ENCODE data around the gene LRRC59. TPM values are rescaled to one million over a fixed set of nuclear protein-coding genes. Genes with fewer than 3 reads are reported as not detected.
A peak's percentile ranks its signal among the peaks of the same experiment; 100 is the strongest.
"Not testable (repeated sequence)": the region's sequence is repeated elsewhere in the genome, so short reads cannot be mapped to it uniquely, and the experiment has no call there.

Gene LRRC59
- total and polyA plus RNA-seq, 2 experiments from 2014 or later = 105 to 121 TPM

DNA sequence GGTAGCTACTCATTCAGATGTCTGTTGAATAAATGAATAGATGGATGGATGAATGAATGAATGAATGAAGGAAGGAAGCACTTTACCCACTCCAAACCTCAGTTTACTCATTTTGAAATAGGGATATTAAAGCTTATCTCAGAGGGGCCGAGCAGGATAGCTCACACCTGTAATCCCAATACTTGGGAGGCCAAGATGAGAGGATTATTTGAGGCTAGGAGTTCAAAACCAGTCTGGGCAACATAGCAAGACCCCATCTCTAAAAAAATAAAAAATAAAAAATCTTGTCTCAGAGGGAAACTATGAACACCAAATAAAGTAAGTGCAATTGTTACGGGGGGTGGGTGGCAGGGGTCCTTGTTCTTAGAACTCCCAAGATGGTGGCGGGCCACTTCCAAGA lies 1.3 kb upstream of the LRRC59 start:
- H3K9me3 ChIP-seq (ENCODE audit: low read depth); DNase-seq (ENCODE audit: low spot score); H3K27ac ChIP-seq; H3K4me3 ChIP-seq; H2AFZ ChIP-seq; H3K36me3 ChIP-seq (replicated peaks; ENCODE audit: insufficient read depth, low read depth); H3K9me2 ChIP-seq (replicated peaks; ENCODE audit: insufficient read depth); H3K4me2 ChIP-seq; H3K27me3 ChIP-seq: not testable (repeated sequence)
- WGBS (ENCODE audit: low lambda C conversion rate, missing lambda C conversion rate) = 94% methylated on average over 3 of the region's 3 CpGs
- H3K4me1 ChIP-seq (ENCODE audit: insufficient read depth) = peaks cover 12% of the 10 kb centered on the region
- H4K20me1 ChIP-seq (ENCODE audit: insufficient read depth, poor library complexity, severe bottlenecking) = peaks cover 20% of the 10 kb centered on the region
- H3K79me2 ChIP-seq = peaks cover 36% of the 10 kb centered on the region

DNA sequence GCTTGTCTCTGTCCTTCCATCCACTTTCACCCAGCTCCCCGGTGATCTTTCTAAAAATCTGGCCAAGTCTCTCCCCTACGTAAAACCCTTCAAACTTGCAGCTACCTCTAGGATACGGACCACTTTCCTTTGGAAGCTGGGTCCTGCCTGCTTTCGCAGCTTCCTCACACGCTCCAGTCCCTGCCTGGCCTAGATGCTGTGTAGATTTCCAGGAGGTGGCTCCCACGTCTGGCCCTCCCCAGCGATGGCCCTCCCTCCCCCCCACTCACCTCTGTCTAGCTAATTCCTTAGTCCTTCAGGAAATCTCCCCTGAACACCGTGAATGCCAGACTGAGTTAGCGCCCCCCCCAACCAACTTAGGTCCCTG lies 579 bp upstream of the LRRC59 start:
- TF ChIP-seq EZH2phosphoT487 (IDR thresholded peaks at IDR 0.05; ENCODE audit: low read depth, severe bottlenecking, unreplicated experiment) (no peak), EZH2 (IDR thresholded peaks at IDR 0.05; ENCODE audit: borderline replicate concordance) (no peak)
- TF ChIP-seq, protein P1, sequence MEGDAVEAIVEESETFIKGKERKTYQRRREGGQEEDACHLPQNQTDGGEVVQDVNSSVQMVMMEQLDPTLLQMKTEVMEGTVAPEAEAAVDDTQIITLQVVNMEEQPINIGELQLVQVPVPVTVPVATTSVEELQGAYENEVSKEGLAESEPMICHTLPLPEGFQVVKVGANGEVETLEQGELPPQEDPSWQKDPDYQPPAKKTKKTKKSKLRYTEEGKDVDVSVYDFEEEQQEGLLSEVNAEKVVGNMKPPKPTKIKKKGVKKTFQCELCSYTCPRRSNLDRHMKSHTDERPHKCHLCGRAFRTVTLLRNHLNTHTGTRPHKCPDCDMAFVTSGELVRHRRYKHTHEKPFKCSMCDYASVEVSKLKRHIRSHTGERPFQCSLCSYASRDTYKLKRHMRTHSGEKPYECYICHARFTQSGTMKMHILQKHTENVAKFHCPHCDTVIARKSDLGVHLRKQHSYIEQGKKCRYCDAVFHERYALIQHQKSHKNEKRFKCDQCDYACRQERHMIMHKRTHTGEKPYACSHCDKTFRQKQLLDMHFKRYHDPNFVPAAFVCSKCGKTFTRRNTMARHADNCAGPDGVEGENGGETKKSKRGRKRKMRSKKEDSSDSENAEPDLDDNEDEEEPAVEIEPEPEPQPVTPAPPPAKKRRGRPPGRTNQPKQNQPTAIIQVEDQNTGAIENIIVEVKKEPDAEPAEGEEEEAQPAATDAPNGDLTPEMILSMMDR (IDR thresholded peaks at IDR 0.05; ENCODE audit: poor library complexity) = no peak
- WGBS (ENCODE audit: low lambda C conversion rate, missing lambda C conversion rate) = 70% methylated on average over 8 of the region's 9 CpGs

DNA sequence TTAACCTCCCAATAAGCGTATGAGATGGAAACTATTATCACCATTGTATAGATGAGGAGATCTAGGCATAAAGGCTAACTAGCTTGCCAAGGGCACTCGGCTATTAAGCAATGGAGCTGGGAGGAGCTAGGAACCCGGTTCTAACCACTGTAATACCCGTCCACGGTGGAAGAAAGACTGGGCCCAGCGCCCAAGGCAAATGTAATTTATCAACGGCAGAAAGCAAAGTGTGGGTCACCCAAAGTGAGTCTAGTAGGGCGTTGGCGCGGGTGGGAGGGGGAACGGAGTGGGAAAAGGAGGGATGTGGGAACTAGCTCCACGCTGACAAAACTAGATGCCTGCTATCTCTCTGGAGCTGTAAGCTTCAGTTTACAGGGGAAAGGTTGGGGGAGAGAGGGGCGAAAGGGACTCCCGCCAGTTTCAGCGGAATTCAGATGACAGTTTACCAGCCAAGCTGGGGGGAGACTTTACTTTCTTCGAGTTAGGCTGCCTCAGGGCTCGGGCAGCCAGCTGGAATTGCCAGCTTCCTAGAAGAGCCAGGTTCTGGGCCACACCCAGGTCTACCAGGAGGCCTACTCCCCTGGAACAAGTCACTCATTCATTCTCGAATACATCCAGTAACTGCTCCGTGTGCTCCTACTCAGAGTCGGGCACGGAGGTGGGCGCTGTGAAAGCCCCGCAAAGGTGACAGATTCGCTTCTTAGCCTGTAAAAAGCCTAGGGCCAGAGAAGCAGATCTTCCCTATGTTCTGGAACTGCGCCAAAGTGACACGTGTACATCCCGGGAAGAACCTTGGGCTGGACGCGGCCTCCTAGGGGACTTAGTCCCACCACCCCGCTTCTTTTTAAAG lies 837 bp downstream of the LRRC59 start:
- H3K4me1 ChIP-seq (ENCODE audit: insufficient read depth) = peaks cover 12% of the 10 kb centered on the region

More for the DNA sequence above, 579 bp upstream of the LRRC59 start:
- Histone ChIP-seq H3K4me3 (no peak overlapping the region), H3K27me3 (no peaks in the 10 kb centered on the region), H3K9me2 (replicated peaks; ENCODE audit: insufficient read depth) (no peaks in the 10 kb centered on the region), H4K20me1 (ENCODE audit: insufficient read depth, poor library complexity, severe bottlenecking) (peaks cover 20% of the 10 kb centered on the region), H3K36me3 (replicated peaks; ENCODE audit: insufficient read depth, low read depth) (no peaks in the 10 kb centered on the region), H2AFZ (peak overlapping the region; percentile 87), H3K27ac (no peak overlapping the region), H3K4me1 (ENCODE audit: insufficient read depth) (peaks cover 12% of the 10 kb centered on the region), H3K79me2 (peaks cover 41% of the 10 kb centered on the region), H3K9me3 (ENCODE audit: low read depth) (no peaks in the 10 kb centered on the region), H3K4me2 (peak overlapping the region; percentile 87)
- DNase-seq (ENCODE audit: low spot score) = no peak

DNA sequence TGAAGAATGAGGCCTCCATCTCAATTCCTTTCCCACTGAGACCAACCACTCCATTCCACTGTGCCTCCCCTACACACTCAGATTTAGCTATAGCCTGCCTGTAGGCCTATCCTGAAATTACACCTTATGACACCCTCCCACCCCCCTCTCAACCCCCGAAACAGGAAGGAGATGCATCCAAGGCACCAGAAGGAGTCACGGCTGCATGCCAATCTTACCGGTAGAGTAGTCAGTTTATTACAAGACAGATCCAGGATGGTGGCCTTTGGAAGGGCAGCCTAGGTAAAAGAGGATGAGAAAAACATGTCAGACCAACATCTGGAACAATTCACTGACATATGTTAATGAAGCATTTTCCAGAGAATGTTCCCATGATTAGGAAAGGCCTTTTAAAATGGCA lies 2.6 kb downstream of the LRRC59 start:
- H3K36me3 ChIP-seq (replicated peaks; ENCODE audit: insufficient read depth, low read depth) = no peaks in the 10 kb centered on the region
- TF ChIP-seq, protein P1 (IDR thresholded peaks at IDR 0.05; ENCODE audit: poor library complexity) = no peak
- TF ChIP-seq EZH2 (IDR thresholded peaks at IDR 0.05; ENCODE audit: borderline replicate concordance) (no peak), EZH2phosphoT487 (IDR thresholded peaks at IDR 0.05; ENCODE audit: low read depth, severe bottlenecking, unreplicated experiment) (no peak)
- peak overlapping the region; percentile 87 for H3K4me2 ChIP-seq
- no peak overlapping the region for H3K4me3 ChIP-seq
- no peak for DNase-seq (ENCODE audit: low spot score)
- H3K4me1 ChIP-seq (ENCODE audit: insufficient read depth) = peaks cover 12% of the 10 kb centered on the region
- no peaks in the 10 kb centered on the region for H3K27me3 ChIP-seq
- no peak overlapping the region for H2AFZ ChIP-seq
- WGBS (ENCODE audit: low lambda C conversion rate, missing lambda C conversion rate) = 57% methylated on average over 3 of the region's 3 CpGs
- H3K9me2 ChIP-seq (replicated peaks; ENCODE audit: insufficient read depth) = no peaks in the 10 kb centered on the region
- no peak overlapping the region for H3K27ac ChIP-seq
- peaks cover 20% of the 10 kb centered on the region for H4K20me1 ChIP-seq (ENCODE audit: insufficient read depth, poor library complexity, severe bottlenecking)
- H3K9me3 ChIP-seq (ENCODE audit: low read depth) = no peaks in the 10 kb centered on the region
- H3K79me2 ChIP-seq = peaks cover 44% of the 10 kb centered on the region

More for the DNA sequence above, 837 bp downstream of the LRRC59 start:
- H3K9me3 ChIP-seq (ENCODE audit: low read depth) = no peaks in the 10 kb centered on the region
- peaks cover 20% of the 10 kb centered on the region for H4K20me1 ChIP-seq (ENCODE audit: insufficient read depth, poor library complexity, severe bottlenecking)
- H3K79me2 ChIP-seq = peaks cover 41% of the 10 kb centered on the region
- H2AFZ ChIP-seq = peak overlapping the region; percentile 40
- H3K9me2 ChIP-seq (replicated peaks; ENCODE audit: insufficient read depth) = no peaks in the 10 kb centered on the region
- TF ChIP-seq EZH2 (IDR thresholded peaks at IDR 0.05; ENCODE audit: borderline replicate concordance) (no peak), EZH2phosphoT487 (IDR thresholded peaks at IDR 0.05; ENCODE audit: low read depth, severe bottlenecking, unreplicated experiment) (no peak)
- TF ChIP-seq, protein P1 (IDR thresholded peaks at IDR 0.05; ENCODE audit: poor library complexity) = no peak
- no peaks in the 10 kb centered on the region for H3K36me3 ChIP-seq (replicated peaks; ENCODE audit: insufficient read depth, low read depth)
- H3K4me3 ChIP-seq = peak overlapping the region; percentile 94
- peak; percentile 67 for DNase-seq (ENCODE audit: low spot score)
- peak overlapping the region; percentile 93 for H3K27ac ChIP-seq
- H3K27me3 ChIP-seq = no peaks in the 10 kb centered on the region
- 5% methylated on average over 30 of the region's 30 CpGs for WGBS (ENCODE audit: low lambda C conversion rate, missing lambda C conversion rate)
- peak overlapping the region; percentile 87 for H3K4me2 ChIP-seq
